GM12892 (cell line): Measurements from ENCODE around the gene TMED5.

Experiments used
- POLR2AphosphoS5 ChIP-seq: IDR thresholded peaks from 2 replicates; pipeline ENCODE4 v1.6.1; 2011; ENCODE audit warnings: low read depth, low read length, control low read depth
- TAF1 ChIP-seq: IDR thresholded peaks from 2 replicates; pipeline ENCODE4 v1.6.1; 2011; ENCODE audit warnings: low read depth, mild to moderate bottlenecking, control low read depth, low read length, borderline replicate concordance

DNA sequence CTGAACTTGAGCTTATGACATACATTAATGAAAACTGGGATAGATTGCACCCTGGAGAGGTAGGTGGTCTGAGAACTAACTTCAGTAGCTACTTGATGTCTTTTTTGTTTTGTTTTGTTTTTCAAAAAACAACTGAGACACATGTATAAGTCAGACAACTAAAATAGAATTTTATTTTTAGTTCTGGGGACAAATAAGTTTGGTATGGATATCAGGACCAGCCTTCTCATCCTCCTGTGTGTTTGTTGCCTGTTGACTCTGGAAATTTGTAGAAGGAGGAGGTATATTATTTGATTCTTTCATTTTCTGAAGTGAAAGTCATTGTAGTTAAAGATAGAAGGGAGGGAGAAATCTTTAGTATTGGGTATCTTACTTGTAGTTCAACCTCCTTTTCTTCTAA lies 59.6 kb downstream of the TMED5 start:
- no peak for TF ChIP-seq POLR2AphosphoS5
- no peak for TF ChIP-seq TAF1
